Neural cell (in vitro differentiated cells): Measurements from ENCODE around the gene ANKRD33B. TPM values are rescaled to one million over a fixed set of nuclear protein-coding genes. Genes with fewer than 3 reads are reported as not detected.

Experiments
- H2AFZ ChIP-seq: fragments of 200-600, 300-800 bp; sonication (generic), shearing (Covaris generic); 2 replicates; pipeline ENCODE4 v1.6.0; 2014; ENCODE audit warnings: low read depth, mild to moderate bottlenecking, antibody characterized with exemption, low read length, moderate library complexity
- H3F3A ChIP-seq: fragments of 200-600 bp; shearing (Covaris generic); 2 replicates; pipeline ENCODE4 v1.6.1; 2016; ENCODE audit warnings: mild to moderate bottlenecking, moderate library complexity, mixed read lengths, antibody characterized with exemption, low read length; ENCODE audit not compliant: insufficient read depth, poor library complexity, severe bottlenecking
- H3K27ac ChIP-seq: fragments of 200-600, 300-800 bp; sonication (generic), shearing (Covaris generic); 2 replicates; pipeline ENCODE4 v1.5.1; 2014; ENCODE audit warnings: mild to moderate bottlenecking, low read length, moderate library complexity
- H3K27me3 ChIP-seq: fragments of 300-800, 200-600 bp; sonication (generic), shearing (Covaris generic); 2 replicates; pipeline ENCODE4 v1.6.0; 2014; ENCODE audit warnings: mild to moderate bottlenecking, low read depth, low read length, moderate library complexity; ENCODE audit not compliant: insufficient read depth
- H3K36me3 ChIP-seq: fragments of 300-800, 200-600 bp; sonication (generic), shearing (Covaris generic); 2 replicates; pipeline ENCODE4 v1.5.1; 2014; ENCODE audit warnings: mild to moderate bottlenecking, antibody characterized with exemption, low read length, moderate library complexity; ENCODE audit not compliant: insufficient read depth
- H3K4me2 ChIP-seq: fragments of 300-800, 200-600 bp; sonication (generic), shearing (Covaris generic); 2 replicates; pipeline ENCODE4 v1.6.0; 2014; ENCODE audit warnings: mild to moderate bottlenecking, low read length
- H3K4me3 ChIP-seq: fragments of 300-800, 200-600 bp; sonication (generic), shearing (Covaris generic); 2 replicates; pipeline ENCODE4 v1.5.1; 2014; ENCODE audit warnings: mild to moderate bottlenecking, low read length, moderate library complexity
- H3K79me2 ChIP-seq: fragments of 200-600 bp; shearing (Covaris generic); replicated peaks from 2 replicates; pipeline ENCODE4 v1.6.0; 2014; ENCODE audit warnings: mild to moderate bottlenecking, low read length, moderate library complexity; ENCODE audit not compliant: insufficient read depth
- H3K9ac ChIP-seq: fragments of 300-800, 200-600 bp; sonication (generic), shearing (Covaris generic); 2 replicates; pipeline ENCODE4 v1.6.1; 2016; ENCODE audit warnings: mild to moderate bottlenecking, low read length, mixed read lengths
- H3K9me2 ChIP-seq: fragments of 200-600 bp; shearing (Covaris generic); 2 replicates; pipeline ENCODE4 v1.6.1; 2016; ENCODE audit warnings: mild to moderate bottlenecking, low read length, mixed read lengths; ENCODE audit not compliant: insufficient read depth
- H3K9me3 ChIP-seq: fragments of 200-600, 300-800 bp; sonication (generic), shearing (Covaris generic); 2 replicates; pipeline ENCODE4 v1.6.1; 2016; ENCODE audit warnings: mild to moderate bottlenecking, mixed run types, low read length, moderate library complexity, mixed read lengths
- H4K20me1 ChIP-seq: fragments of 200-600 bp; shearing (Covaris generic); 2 replicates; pipeline ENCODE4 v1.6.1; 2016; ENCODE audit warnings: mild to moderate bottlenecking, mixed run types; ENCODE audit not compliant: insufficient read depth
- CTCF ChIP-seq: fragments of 450-650 bp; IDR thresholded peaks from 2 replicates; pipeline ENCODE4 v1.5.1; 2014; ENCODE audit warnings: antibody characterized with exemption, mild to moderate bottlenecking, moderate library complexity; ENCODE audit not compliant: poor library complexity, severe bottlenecking
- EP300 ChIP-seq: fragments of 450-650 bp; conservative IDR thresholded peaks from 2 replicates; pipeline ENCODE4 v1.6.1; 2014; ENCODE audit warnings: antibody characterized with exemption, mild to moderate bottlenecking, moderate library complexity; ENCODE audit not compliant: poor library complexity, severe bottlenecking
- EZH2 ChIP-seq: fragments of 200-600, 300-800 bp; shearing (Covaris generic), sonication (generic); IDR thresholded peaks from 2 replicates; pipeline ENCODE4 v1.6.1; 2014; ENCODE audit warnings: antibody characterized with exemption, low read length, borderline replicate concordance, mild to moderate bottlenecking; ENCODE audit not compliant: insufficient read depth, poor library complexity, severe bottlenecking
- MXI1 ChIP-seq: fragments of 450-650 bp; conservative IDR thresholded peaks from 2 replicates; pipeline ENCODE4 v1.6.1; 2014; ENCODE audit warnings: antibody characterized with exemption, mild to moderate bottlenecking; ENCODE audit not compliant: poor library complexity, severe bottlenecking
- POLR2AphosphoS5 ChIP-seq: IDR thresholded peaks from 2 replicates; pipeline ENCODE4 v1.6.1; 2012
- RAD21 ChIP-seq: fragments of 450-650 bp; conservative IDR thresholded peaks from 2 replicates; pipeline ENCODE4 v1.6.1; 2014; ENCODE audit warnings: antibody characterized with exemption, mild to moderate bottlenecking, moderate library complexity
- REST ChIP-seq: IDR thresholded peaks from 2 replicates; pipeline ENCODE4 v1.6.1; 2012; ENCODE audit warnings: borderline replicate concordance
- SMC3 ChIP-seq: fragments of 450-650 bp; conservative IDR thresholded peaks from 2 replicates; pipeline ENCODE4 v1.6.1; 2014; ENCODE audit warnings: antibody characterized with exemption, mild to moderate bottlenecking, moderate library complexity; ENCODE audit not compliant: poor library complexity
- TAF1 ChIP-seq: IDR thresholded peaks from 2 replicates; pipeline ENCODE4 v1.6.1; 2012; ENCODE audit warnings: low read depth
- polyA plus RNA-seq: library from polyadenylated mRNA; depleted of rRNA; stranded (reverse); fragments of >200 nt; gene quantifications from 2 replicates; pipeline ENCODE4 v1.2.3, GENCODE V29; 2014

The ANKRD33B gene
- polyA plus RNA-seq, 1 donor from 2014 or later: not detected

GRCh38 chr5:10586555-10586954 lies 22.7 kb downstream of the ANKRD33B start:
- Histone ChIP-seq H3K9me2 (no peaks in the 10 kb centered on the region), H3K27me3 (no peaks in the 10 kb centered on the region), H2AFZ (no peak overlapping the region), H3F3A (no peaks in the 10 kb centered on the region), H4K20me1 (no peaks in the 10 kb centered on the region), H3K9me3 (no peaks in the 10 kb centered on the region), H3K27ac (no peak overlapping the region), H3K36me3 (no peaks in the 10 kb centered on the region), H3K4me3 (no peak overlapping the region), H3K9ac (no peak overlapping the region), H3K4me2 (no peak overlapping the region), H3K79me2 (no peaks in the 10 kb centered on the region)
- TF ChIP-seq REST: no peak

- TF ChIP-seq RAD21: no peak
- no peak for TF ChIP-seq POLR2AphosphoS5
- no peak for TF ChIP-seq TAF1
- no peak for TF ChIP-seq EZH2
- no peak overlapping the region for H2AFZ ChIP-seq
Observed at GRCh38 chr5:10588109-10588775, 24.4 kb downstream of the ANKRD33B start.

GRCh38 chr5:10588779-10589447 lies 25.0 kb downstream of the ANKRD33B start:
- Histone ChIP-seq H3K79me2 (no peaks in the 10 kb centered on the region), H3K4me3 (no peak overlapping the region), H3K9ac (no peak overlapping the region), H3K9me2 (no peaks in the 10 kb centered on the region), H3K27ac (no peak overlapping the region), H3K4me2 (no peak overlapping the region), H3K36me3 (no peaks in the 10 kb centered on the region), H3F3A (no peaks in the 10 kb centered on the region), H4K20me1 (no peaks in the 10 kb centered on the region), H3K27me3 (no peaks in the 10 kb centered on the region), H2AFZ (no peak overlapping the region), H3K9me3 (no peaks in the 10 kb centered on the region)
- TF ChIP-seq MXI1 (no peak), REST (no peak), SMC3 (no peak), EP300 (no peak), CTCF (no peak), EZH2 (no peak), TAF1 (no peak), POLR2AphosphoS5 (no peak), RAD21 (no peak)

More at GRCh38 chr5:10588109-10588775, 24.4 kb downstream of the ANKRD33B start:
- H3K36me3 ChIP-seq: no peaks in the 10 kb centered on the region
- no peak overlapping the region for H3K4me2 ChIP-seq
- H3K79me2 ChIP-seq: no peaks in the 10 kb centered on the region
- H3F3A ChIP-seq: no peaks in the 10 kb centered on the region
- H3K9me3 ChIP-seq: no peaks in the 10 kb centered on the region
- H3K9ac ChIP-seq: no peak overlapping the region
- H3K27ac ChIP-seq: no peak overlapping the region
- no peaks in the 10 kb centered on the region for H3K9me2 ChIP-seq
- no peaks in the 10 kb centered on the region for H3K27me3 ChIP-seq
- H4K20me1 ChIP-seq: no peaks in the 10 kb centered on the region
- H3K4me3 ChIP-seq: no peak overlapping the region
